OCI-LY7 (cell line): ENCODE data around the gene PIGL. TPM values are rescaled to one million over a fixed set of nuclear protein-coding genes. Genes with fewer than 3 reads are reported as not detected.

ENCODE experiments used
- BruUV-seq: library from RNA; stranded (reverse); fragments of 400-500 nt; replicated peaks from 2 replicates; lab custom pipeline; 2021; lab: Mats Ljungman, UMichigan
- CTCF ChIA-PET: fragments of 300-600 bp; sonication (Branson Sonifier 250); formaldehyde crosslinking; loops from one replicate; lab custom pipeline; 2022; ENCODE audit warnings: antibody characterized with exemption; ENCODE audit not compliant: unreplicated experiment; lab: Charles Lee
- POLR2A ChIA-PET: fragments of 300-600 bp; sonication (Branson Sonifier 250); formaldehyde crosslinking; loops from one replicate; lab custom pipeline; 2022; ENCODE audit warnings: antibody characterized with exemption; lab: Charles Lee
- DNase-seq: peaks from one replicate; pipeline ENCODE4 v3.0.0-alpha.2; 2015; ENCODE audit warnings: low spot score
- H2AFZ ChIP-seq: fragments of 200-600 bp; sonication (generic), shearing (Covaris generic); 2 replicates; pipeline ENCODE4 v1.6.1; 2014; ENCODE audit warnings: mild to moderate bottlenecking, antibody characterized with exemption, low read length, moderate library complexity
- H3K27ac ChIP-seq: fragments of 200-600 bp; sonication (generic); 2 replicates; pipeline ENCODE4 v1.5.1; 2014; ENCODE audit warnings: mixed run types, low read depth, mild to moderate bottlenecking, moderate library complexity, low read length, inconsistent platforms; ENCODE audit not compliant: poor library complexity, severe bottlenecking
- H3K36me3 ChIP-seq: fragments of 200-600 bp; sonication (generic); 2 replicates; pipeline ENCODE4 v1.6.1; 2014; ENCODE audit warnings: mild to moderate bottlenecking, antibody characterized with exemption, low read length, moderate library complexity, mixed read lengths; ENCODE audit not compliant: insufficient read depth
- H3K4me1 ChIP-seq: fragments of 200-600 bp; sonication (generic); 2 replicates; pipeline ENCODE4 v1.5.1; 2014; ENCODE audit warnings: mild to moderate bottlenecking, low read length; ENCODE audit not compliant: insufficient read depth, poor library complexity, severe bottlenecking
- H3K4me2 ChIP-seq: fragments of 200-600 bp; sonication (generic); 2 replicates; pipeline ENCODE4 v1.6.1; 2014; ENCODE audit warnings: mild to moderate bottlenecking, low read length
- H3K4me3 ChIP-seq: fragments of 200-600 bp; sonication (generic); 2 replicates; pipeline ENCODE4 v1.5.1; 2014; ENCODE audit warnings: mild to moderate bottlenecking, low read depth, low read length; ENCODE audit not compliant: poor library complexity, severe bottlenecking
- H3K79me2 ChIP-seq: fragments of 200-600 bp; sonication (generic); 2 replicates; pipeline ENCODE4 v1.6.1; 2016; ENCODE audit warnings: low read depth, mild to moderate bottlenecking, low read length, moderate library complexity, mixed read lengths; ENCODE audit not compliant: insufficient read depth
- H3K9me2 ChIP-seq: fragments of 200-600 bp; sonication (generic); 2 replicates; pipeline ENCODE4 v1.6.1; 2016; ENCODE audit warnings: mild to moderate bottlenecking, low read length, mixed read lengths; ENCODE audit not compliant: insufficient read depth
- H3K9me3 ChIP-seq: fragments of 200-600 bp; sonication (generic); 2 replicates; pipeline ENCODE4 v1.6.1; 2014; ENCODE audit warnings: mild to moderate bottlenecking, mixed run types, low read length, mixed read lengths
- H4K20me1 ChIP-seq: fragments of 200-600 bp; sonication (generic); 2 replicates; pipeline ENCODE4 v1.6.1; 2014; ENCODE audit warnings: mild to moderate bottlenecking, antibody characterized with exemption, low read length, moderate library complexity, mixed read lengths; ENCODE audit not compliant: insufficient read depth
- CTCF ChIP-seq: fragments of 200-600 bp; sonication (generic); conservative IDR thresholded peaks from 2 replicates; pipeline ENCODE4 v1.5.1; 2014; ENCODE audit warnings: mild to moderate bottlenecking, antibody characterized with exemption, low read length, moderate library complexity, mixed read lengths
- EZH2phosphoT487 ChIP-seq: fragments of 200-600 bp; sonication (generic); IDR thresholded peaks from 2 replicates; pipeline ENCODE4 v1.6.1; 2018; ENCODE audit warnings: low read depth, borderline replicate concordance, mild to moderate bottlenecking, mixed run types, antibody characterized with exemption, low read length, moderate library complexity, mixed read lengths
- intact Hi-C: fragments of 100-400 bp; cut with micrococcal nuclease; formaldehyde crosslinking; loops from one replicate; pipeline ENCODE4 v1.10.0; 2022; ENCODE audit not compliant: unreplicated experiment
- total RNA-seq, 2 experiments: library from RNA; depleted of rRNA in 1 of 2; stranded (reverse); fragments of >200 nt in 1 of 2; shearing (Covaris generic) in 1 of 2; gene quantifications; 2 replicates each; pipeline ENCODE4 v1.2.3, GENCODE V29; 2014 to 2022

PIGL gene
- total RNA-seq, 2 experiments from 2014 or later, result 39.4 to 43.6 TPM

- CTCF ChIA-PET, result interaction anchor here (1.6 kb wide), 1 partner anchor 10 kb away, joined by 5 read pairs; no protein-coding TSS in a partner anchor
- H3K27ac ChIP-seq, result peak within 1 kb of the TSS; percentile 59
- intact Hi-C loops, result loop anchor here (2.0 to 5.0 kb wide), 3 partner anchors 27 to 136 kb away; partner anchors contain the start of genes NCOR1, PIGL and UBB
These were observed 136.5 kb downstream of the PIGL start, which contains the start of gene CENPV for GRCh38 chr17:16353317-16354174. CENPV (minus strand) TSS chr17:16353469; CDS start chr17:16353436, 33 bp downstream.

DNA sequence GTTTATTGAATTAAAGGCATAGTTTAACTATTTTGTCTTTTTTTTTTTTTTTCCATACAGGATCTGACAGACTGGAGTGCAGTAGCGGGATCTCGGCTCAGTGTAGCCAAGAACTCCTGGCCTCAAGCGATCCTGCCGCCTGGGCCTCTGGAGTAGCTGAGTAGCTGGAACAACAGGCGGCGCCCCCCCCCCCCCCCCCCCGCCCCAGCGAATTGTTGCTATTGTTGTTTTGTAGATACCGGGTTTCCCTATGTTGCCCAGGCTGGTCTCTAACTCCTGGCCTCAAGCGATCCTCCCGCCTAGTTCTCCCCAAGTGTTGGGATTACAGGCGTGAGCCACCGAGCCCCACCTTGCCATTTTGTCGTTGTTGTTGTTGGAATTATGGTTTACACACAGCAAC is 137.6 kb downstream of the PIGL start:
- TF ChIP-seq EZH2phosphoT487 (no peak), CTCF (no peak)
- Histone ChIP-seq H3K4me2 (no peak overlapping the region), H2AFZ (no peak overlapping the region), H3K36me3 (peaks cover 5% of the 10 kb centered on the region), H4K20me1 (peaks cover 5% of the 10 kb centered on the region; the same call in 1 of the 2 replicates), H3K79me2 (peaks cover 31% of the 10 kb centered on the region), H3K27ac (no peak overlapping the region), H3K9me2 (no peaks in the 10 kb centered on the region), H3K4me1 (peaks cover 29% of the 10 kb centered on the region), H3K9me3 (no peaks in the 10 kb centered on the region), H3K4me3 (no peak overlapping the region)
- no TSS peak for BruUV-seq
- intact Hi-C loops, result loop anchor here (5.0 kb wide), 1 partner anchor 137 kb away; the partner anchor contains the start of genes NCOR1 and PIGL
- ChIA-PET POLR2A (interaction anchor here (0.5 to 0.7 kb wide), 2 partner anchors 9 to 83 kb away, joined by 4 to 5 read pairs; no protein-coding TSS in a partner anchor), CTCF (interaction anchor here (0.6 kb wide), 1 partner anchor 9 kb away, joined by 3 read pairs; no protein-coding TSS in a partner anchor)
- no peak for DNase-seq

More at GRCh38 chr17:16353317-16354174, 136.5 kb downstream of the PIGL start, which contains the start of gene CENPV:
- peaks cover 5% of the 10 kb centered on the region; the same call in 1 of the 2 replicates for H4K20me1 ChIP-seq
- H3K9me2 ChIP-seq, result no peaks in the 10 kb centered on the region
- TF ChIP-seq EZH2phosphoT487, result no peak
- 0 out of 2 replicates have a peak, but pooled peaks have one; percentile 28 for TF ChIP-seq CTCF
- peaks cover 15% of the 10 kb centered on the region for H3K36me3 ChIP-seq
- peak within 1 kb of the TSS; percentile 72 for H3K4me3 ChIP-seq
- POLR2A ChIA-PET, result interaction anchor here (1.3 kb wide), 1 partner anchor 24 kb away, joined by 3 read pairs; no protein-coding TSS in a partner anchor
- H2AFZ ChIP-seq, result peak within 1 kb of the TSS; percentile 96
- no TSS peak for BruUV-seq
- H3K79me2 ChIP-seq, result peaks cover 32% of the 10 kb centered on the region
- peak within 1 kb of the TSS; percentile 94 for H3K4me2 ChIP-seq
- H3K9me3 ChIP-seq, result no peaks in the 10 kb centered on the region
- peaks cover 35% of the 10 kb centered on the region for H3K4me1 ChIP-seq
- DNase-seq, result peak; percentile 85
